Measurements from ENCODE around the gene PRKAB2. TPM values are rescaled to one million over a fixed set of nuclear protein-coding genes. Genes with fewer than 3 reads are reported as not detected.

PRKAB2 gene
- total and polyA plus RNA-seq, 9 of the 15 experiments (the other 6 are each of a cell fraction or from before 2014, with no cell fraction given): 2.3 to 20.8 (median 7.9) TPM

DNA sequence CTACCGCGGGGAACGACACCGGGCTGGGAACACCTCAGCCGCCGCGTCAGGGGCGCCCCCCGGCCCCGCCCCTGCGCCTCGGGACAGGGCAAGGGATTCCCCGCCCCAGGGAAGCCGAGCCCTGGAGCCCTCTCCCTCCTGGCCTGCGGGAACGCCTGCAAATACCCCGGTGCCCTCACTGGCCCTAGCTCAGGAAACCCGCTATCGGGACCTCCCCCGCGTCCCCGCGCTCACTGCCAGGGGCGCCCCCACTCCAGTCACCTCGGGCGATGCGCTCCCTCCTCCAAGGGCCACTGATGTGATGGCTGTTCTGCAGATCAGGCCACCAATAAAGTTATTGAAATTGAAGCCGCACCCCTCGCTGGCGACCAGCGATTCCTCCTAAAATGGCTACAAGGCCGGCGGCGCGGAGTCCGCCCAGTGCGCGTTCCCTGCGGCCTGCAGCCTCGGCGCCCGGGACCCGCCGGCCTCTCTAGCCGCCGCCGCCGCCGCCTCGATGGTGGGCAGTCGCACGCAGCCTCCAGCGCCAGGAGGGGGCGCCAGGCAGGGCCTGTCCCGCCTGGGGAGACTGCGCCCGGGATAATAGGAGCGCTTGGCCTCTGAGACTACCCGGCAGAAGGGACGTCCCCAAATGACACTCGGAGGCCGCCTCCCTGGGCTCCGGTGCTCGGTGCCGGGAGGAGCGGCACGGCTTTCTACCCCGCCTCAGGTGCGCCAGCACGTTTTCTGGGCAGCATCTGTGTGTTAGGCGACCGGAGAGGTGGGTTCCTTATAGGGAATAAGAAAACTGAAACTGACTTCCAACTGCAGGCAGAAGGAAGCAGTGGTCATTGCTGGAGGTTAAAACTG is at the start of gene PRKAB2 (continued):
- TF ChIP-seq, protein P1, sequence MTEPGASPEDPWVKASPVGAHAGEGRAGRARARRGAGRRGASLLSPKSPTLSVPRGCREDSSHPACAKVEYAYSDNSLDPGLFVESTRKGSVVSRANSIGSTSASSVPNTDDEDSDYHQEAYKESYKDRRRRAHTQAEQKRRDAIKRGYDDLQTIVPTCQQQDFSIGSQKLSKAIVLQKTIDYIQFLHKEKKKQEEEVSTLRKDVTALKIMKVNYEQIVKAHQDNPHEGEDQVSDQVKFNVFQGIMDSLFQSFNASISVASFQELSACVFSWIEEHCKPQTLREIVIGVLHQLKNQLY (CRISPR knock-in tag; conservative IDR thresholded peaks at IDR 0.05): no peak
- TF ChIP-seq PURB (CRISPR knock-in tag; IDR thresholded peaks at IDR 0.05; ENCODE audit: low read depth) (no peak), CHCHD3 (CRISPR knock-in tag; IDR thresholded peaks at IDR 0.05) (0 out of 2 replicates have a peak, but pooled peaks have one; percentile 16), ARID2 (IDR thresholded peaks at IDR 0.05) (no peak), KAT8 (IDR thresholded peaks at IDR 0.05; ENCODE audit: low read depth) (no peak), MCM5 (IDR thresholded peaks at IDR 0.05; ENCODE audit: low read depth) (no peak), ZFX (CRISPR knock-in tag; IDR thresholded peaks at IDR 0.05) (peak; percentile 92), SMARCB1 (IDR thresholded peaks at IDR 0.05; ENCODE audit: insufficient read length, low read depth) (peak; percentile 13), GABPB1 (CRISPR knock-in tag; IDR thresholded peaks at IDR 0.05) (peak; percentile 52; the same call in 1 of the 2 replicates), ZFP36 (IDR thresholded peaks at IDR 0.05; ENCODE audit: low read depth, low read length, partially characterized antibody) (no peak), POLR2AphosphoS5 (IDR thresholded peaks at IDR 0.05; ENCODE audit: control insufficient read depth, insufficient read depth, low read depth, low read length) (no peak), JUN (IDR thresholded peaks at IDR 0.05; ENCODE audit: borderline replicate concordance, low read depth, low read length) (no peak; the same call in 1 of the 2 replicates), JUN (CRISPR knock-in tag; IDR thresholded peaks at IDR 0.05; ENCODE audit: borderline replicate concordance) (0 out of 2 replicates have a peak, but pooled peaks have one; percentile 38), ZNF3 (CRISPR knock-in tag; IDR thresholded peaks at IDR 0.05) (no peak), EP400 (IDR thresholded peaks at IDR 0.05) (peak; percentile 81), TFAM (CRISPR knock-in tag; conservative IDR thresholded peaks at IDR 0.05) (no peak)
- TF ChIP-seq, protein P2, sequence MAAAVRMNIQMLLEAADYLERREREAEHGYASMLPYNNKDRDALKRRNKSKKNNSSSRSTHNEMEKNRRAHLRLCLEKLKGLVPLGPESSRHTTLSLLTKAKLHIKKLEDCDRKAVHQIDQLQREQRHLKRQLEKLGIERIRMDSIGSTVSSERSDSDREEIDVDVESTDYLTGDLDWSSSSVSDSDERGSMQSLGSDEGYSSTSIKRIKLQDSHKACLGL (CRISPR knock-in tag; IDR thresholded peaks at IDR 0.05; ENCODE audit: borderline replicate concordance, poor library complexity, severe bottlenecking): no peak
- TF ChIP-seq, protein P3, sequence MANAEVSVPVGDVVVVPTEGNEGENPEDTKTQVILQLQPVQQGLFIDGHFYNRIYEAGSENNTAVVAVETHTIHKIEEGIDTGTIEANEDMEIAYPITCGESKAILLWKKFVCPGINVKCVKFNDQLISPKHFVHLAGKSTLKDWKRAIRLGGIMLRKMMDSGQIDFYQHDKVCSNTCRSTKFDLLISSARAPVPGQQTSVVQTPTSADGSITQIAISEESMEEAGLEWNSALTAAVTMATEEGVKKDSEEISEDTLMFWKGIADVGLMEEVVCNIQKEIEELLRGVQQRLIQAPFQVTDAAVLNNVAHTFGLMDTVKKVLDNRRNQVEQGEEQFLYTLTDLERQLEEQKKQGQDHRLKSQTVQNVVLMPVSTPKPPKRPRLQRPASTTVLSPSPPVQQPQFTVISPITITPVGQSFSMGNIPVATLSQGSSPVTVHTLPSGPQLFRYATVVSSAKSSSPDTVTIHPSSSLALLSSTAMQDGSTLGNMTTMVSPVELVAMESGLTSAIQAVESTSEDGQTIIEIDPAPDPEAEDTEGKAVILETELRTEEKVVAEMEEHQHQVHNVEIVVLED (CRISPR knock-in tag; IDR thresholded peaks at IDR 0.05): peak; percentile 88
- TF ChIP-seq, protein P4, sequence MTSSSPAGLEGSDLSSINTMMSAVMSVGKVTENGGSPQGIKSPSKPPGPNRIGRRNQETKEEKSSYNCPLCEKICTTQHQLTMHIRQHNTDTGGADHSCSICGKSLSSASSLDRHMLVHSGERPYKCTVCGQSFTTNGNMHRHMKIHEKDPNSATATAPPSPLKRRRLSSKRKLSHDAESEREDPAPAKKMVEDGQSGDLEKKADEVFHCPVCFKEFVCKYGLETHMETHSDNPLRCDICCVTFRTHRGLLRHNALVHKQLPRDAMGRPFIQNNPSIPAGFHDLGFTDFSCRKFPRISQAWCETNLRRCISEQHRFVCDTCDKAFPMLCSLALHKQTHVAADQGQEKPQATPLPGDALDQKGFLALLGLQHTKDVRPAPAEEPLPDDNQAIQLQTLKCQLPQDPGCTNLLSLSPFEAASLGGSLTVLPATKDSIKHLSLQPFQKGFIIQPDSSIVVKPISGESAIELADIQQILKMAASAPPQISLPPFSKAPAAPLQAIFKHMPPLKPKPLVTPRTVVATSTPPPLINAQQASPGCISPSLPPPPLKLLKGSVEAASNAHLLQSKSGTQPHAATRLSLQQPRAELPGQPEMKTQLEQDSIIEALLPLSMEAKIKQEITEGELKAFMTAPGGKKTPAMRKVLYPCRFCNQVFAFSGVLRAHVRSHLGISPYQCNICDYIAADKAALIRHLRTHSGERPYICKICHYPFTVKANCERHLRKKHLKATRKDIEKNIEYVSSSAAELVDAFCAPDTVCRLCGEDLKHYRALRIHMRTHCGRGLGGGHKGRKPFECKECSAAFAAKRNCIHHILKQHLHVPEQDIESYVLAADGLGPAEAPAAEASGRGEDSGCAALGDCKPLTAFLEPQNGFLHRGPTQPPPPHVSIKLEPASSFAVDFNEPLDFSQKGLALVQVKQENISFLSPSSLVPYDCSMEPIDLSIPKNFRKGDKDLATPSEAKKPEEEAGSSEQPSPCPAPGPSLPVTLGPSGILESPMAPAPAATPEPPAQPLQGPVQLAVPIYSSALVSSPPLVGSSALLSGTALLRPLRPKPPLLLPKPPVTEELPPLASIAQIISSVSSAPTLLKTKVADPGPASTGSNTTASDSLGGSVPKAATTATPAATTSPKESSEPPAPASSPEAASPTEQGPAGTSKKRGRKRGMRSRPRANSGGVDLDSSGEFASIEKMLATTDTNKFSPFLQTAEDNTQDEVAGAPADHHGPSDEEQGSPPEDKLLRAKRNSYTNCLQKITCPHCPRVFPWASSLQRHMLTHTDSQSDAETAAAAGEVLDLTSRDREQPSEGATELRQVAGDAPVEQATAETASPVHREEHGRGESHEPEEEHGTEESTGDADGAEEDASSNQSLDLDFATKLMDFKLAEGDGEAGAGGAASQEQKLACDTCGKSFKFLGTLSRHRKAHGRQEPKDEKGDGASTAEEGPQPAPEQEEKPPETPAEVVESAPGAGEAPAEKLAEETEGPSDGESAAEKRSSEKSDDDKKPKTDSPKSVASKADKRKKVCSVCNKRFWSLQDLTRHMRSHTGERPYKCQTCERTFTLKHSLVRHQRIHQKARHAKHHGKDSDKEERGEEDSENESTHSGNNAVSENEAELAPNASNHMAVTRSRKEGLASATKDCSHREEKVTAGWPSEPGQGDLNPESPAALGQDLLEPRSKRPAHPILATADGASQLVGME (CRISPR knock-in tag; IDR thresholded peaks at IDR 0.05): peak; percentile 83; the same call in 1 of the 2 replicates
